ENCODE data around the gene TIMM23. TPM values are rescaled to one million over a fixed set of nuclear protein-coding genes. Genes with fewer than 3 reads are reported as not detected.

TIMM23 gene
- total RNA-seq, 1 experiment from 2014 or later = 142 TPM

DNA sequence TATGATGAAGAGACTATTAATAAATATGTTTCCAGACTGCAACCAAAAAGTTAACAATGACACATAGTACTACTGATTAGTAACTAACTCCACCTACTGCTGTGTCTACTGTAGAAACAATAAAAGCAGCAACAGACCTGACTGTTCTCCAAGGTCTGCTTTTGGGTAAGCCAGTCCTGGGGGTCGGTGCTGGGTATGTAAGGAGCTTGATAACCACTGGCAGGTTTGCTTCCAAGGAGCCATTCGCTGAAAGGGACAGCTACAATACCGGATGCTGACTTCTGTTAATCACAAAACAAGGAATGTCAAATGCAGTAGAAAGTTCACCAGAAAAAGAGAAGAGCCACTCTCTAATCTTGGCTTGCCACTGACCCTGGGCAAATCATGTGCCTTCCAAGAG, 40.5 kb downstream of the TIMM23 start:
- Mint-ChIP-seq H3K4me3 (ENCODE audit: unreplicated experiment) (no peak overlapping the region), H3K9me3 (ENCODE audit: unreplicated experiment) (no peaks in the 10 kb centered on the region), H3K4me1 (ENCODE audit: low read depth, unreplicated experiment) (peaks cover 7% of the 10 kb centered on the region), H3K36me3 (ENCODE audit: insufficient read depth, unreplicated experiment) (peaks cover 88% of the 10 kb centered on the region), H3K27ac (ENCODE audit: unreplicated experiment) (no peak overlapping the region), H3K27me3 (ENCODE audit: insufficient read depth, unreplicated experiment) (no peaks in the 10 kb centered on the region)
- Histone ChIP-seq H3K4me1 (peaks cover 11% of the 10 kb centered on the region; the same call in 1 of the 2 replicates), H3K27me3 (replicated peaks; ENCODE audit: control insufficient read depth, insufficient read depth, low read length) (no peaks in the 10 kb centered on the region), H3K9me3 (no peaks in the 10 kb centered on the region), H3K4me3 (ENCODE audit: low read depth, low read length) (no peak overlapping the region), H3K36me3 (ENCODE audit: control insufficient read depth, insufficient read depth, low read length) (0 out of 2 replicates have a peak, but pooled peaks cover 2% of the 10 kb centered on the region)
- no TSS peak for BruUV-seq (replicated peaks)
- ChIA-PET CTCF (no interaction called here), POLR2A (no interaction called here)
- intact Hi-C loops (cut with micrococcal nuclease; ENCODE audit: unreplicated experiment) = no loop called here
- TF ChIP-seq, protein P1, sequence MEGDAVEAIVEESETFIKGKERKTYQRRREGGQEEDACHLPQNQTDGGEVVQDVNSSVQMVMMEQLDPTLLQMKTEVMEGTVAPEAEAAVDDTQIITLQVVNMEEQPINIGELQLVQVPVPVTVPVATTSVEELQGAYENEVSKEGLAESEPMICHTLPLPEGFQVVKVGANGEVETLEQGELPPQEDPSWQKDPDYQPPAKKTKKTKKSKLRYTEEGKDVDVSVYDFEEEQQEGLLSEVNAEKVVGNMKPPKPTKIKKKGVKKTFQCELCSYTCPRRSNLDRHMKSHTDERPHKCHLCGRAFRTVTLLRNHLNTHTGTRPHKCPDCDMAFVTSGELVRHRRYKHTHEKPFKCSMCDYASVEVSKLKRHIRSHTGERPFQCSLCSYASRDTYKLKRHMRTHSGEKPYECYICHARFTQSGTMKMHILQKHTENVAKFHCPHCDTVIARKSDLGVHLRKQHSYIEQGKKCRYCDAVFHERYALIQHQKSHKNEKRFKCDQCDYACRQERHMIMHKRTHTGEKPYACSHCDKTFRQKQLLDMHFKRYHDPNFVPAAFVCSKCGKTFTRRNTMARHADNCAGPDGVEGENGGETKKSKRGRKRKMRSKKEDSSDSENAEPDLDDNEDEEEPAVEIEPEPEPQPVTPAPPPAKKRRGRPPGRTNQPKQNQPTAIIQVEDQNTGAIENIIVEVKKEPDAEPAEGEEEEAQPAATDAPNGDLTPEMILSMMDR (IDR thresholded peaks at IDR 0.05; ENCODE audit: insufficient read depth in 1 of 2, low read depth in 1 of 2, low read length in 1 of 2, severe bottlenecking in 1 of 2, unreplicated experiment in 1 of 2) = no peak
- DNase-seq = no peak

GRCh38 chr10:46014206-46014605, 41.9 kb downstream of the TIMM23 start:
- POLR2A ChIA-PET = interaction anchor here (1.5 kb wide), 1 partner anchor 9 kb away, joined by 6 read pairs; no protein-coding TSS in a partner anchor
- H3K27me3 Mint-ChIP-seq (ENCODE audit: insufficient read depth, unreplicated experiment) = no peaks in the 10 kb centered on the region
- peaks cover 18% of the 10 kb centered on the region for H3K4me1 Mint-ChIP-seq (ENCODE audit: low read depth, unreplicated experiment)
- DNase-seq = no peak
- H3K36me3 Mint-ChIP-seq (ENCODE audit: insufficient read depth, unreplicated experiment) = peaks cover 77% of the 10 kb centered on the region
- TF ChIP-seq, protein P1 (IDR thresholded peaks at IDR 0.05; ENCODE audit: insufficient read depth in 1 of 2, low read depth in 1 of 2, low read length in 1 of 2, severe bottlenecking in 1 of 2, unreplicated experiment in 1 of 2) = no peak
- no peaks in the 10 kb centered on the region for H3K9me3 ChIP-seq
- no peaks in the 10 kb centered on the region for H3K9me3 Mint-ChIP-seq (ENCODE audit: unreplicated experiment)
- H3K4me1 ChIP-seq = peaks cover 22% of the 10 kb centered on the region
- 0 out of 2 replicates have a peak, but pooled peaks cover under 1% of the 10 kb centered on the region for H3K36me3 ChIP-seq (ENCODE audit: control insufficient read depth, insufficient read depth, low read length)
- no TSS peak for BruUV-seq (replicated peaks)
- no peak overlapping the region for H3K4me3 ChIP-seq (ENCODE audit: low read depth, low read length)
- intact Hi-C loops (cut with micrococcal nuclease; ENCODE audit: unreplicated experiment) = no loop called here
- no peak overlapping the region for H3K4me3 Mint-ChIP-seq (ENCODE audit: unreplicated experiment)
- H3K27ac Mint-ChIP-seq (ENCODE audit: unreplicated experiment) = peak overlapping the region; percentile 72
- CTCF ChIA-PET = interaction anchor here (1.5 kb wide), 1 partner anchor 9 kb away, joined by 11 read pairs; no protein-coding TSS in a partner anchor
- no peaks in the 10 kb centered on the region for H3K27me3 ChIP-seq (replicated peaks; ENCODE audit: control insufficient read depth, insufficient read depth, low read length)

GRCh38 chr10:46014683-46015405, 42.6 kb downstream of the TIMM23 start:
- Histone ChIP-seq H3K36me3 (ENCODE audit: control insufficient read depth, insufficient read depth, low read length) (0 out of 2 replicates have a peak, but pooled peaks cover 1% of the 10 kb centered on the region), H3K4me3 (ENCODE audit: low read depth, low read length) (no peak overlapping the region), H3K27me3 (replicated peaks; ENCODE audit: control insufficient read depth, insufficient read depth, low read length) (no peaks in the 10 kb centered on the region), H3K4me1 (peaks cover 28% of the 10 kb centered on the region), H3K9me3 (no peaks in the 10 kb centered on the region)
- Mint-ChIP-seq H3K9me3 (ENCODE audit: unreplicated experiment) (no peaks in the 10 kb centered on the region), H3K27me3 (ENCODE audit: insufficient read depth, unreplicated experiment) (no peaks in the 10 kb centered on the region), H3K4me1 (ENCODE audit: low read depth, unreplicated experiment) (peaks cover 23% of the 10 kb centered on the region), H3K4me3 (ENCODE audit: unreplicated experiment) (no peak overlapping the region), H3K36me3 (ENCODE audit: insufficient read depth, unreplicated experiment) (peaks cover 77% of the 10 kb centered on the region), H3K27ac (ENCODE audit: unreplicated experiment) (peak overlapping the region; percentile 72)
- CTCF ChIA-PET = interaction anchor here (1.5 kb wide), 1 partner anchor 8 kb away, joined by 11 read pairs; no protein-coding TSS in a partner anchor
- POLR2A ChIA-PET = interaction anchor here (1.5 kb wide), 1 partner anchor 8 kb away, joined by 6 read pairs; no protein-coding TSS in a partner anchor
- peak; percentile 52 to 59 for DNase-seq
- intact Hi-C loops (cut with micrococcal nuclease; ENCODE audit: unreplicated experiment) = no loop called here
- TF ChIP-seq, protein P1 (IDR thresholded peaks at IDR 0.05; ENCODE audit: insufficient read depth in 1 of 2, low read depth in 1 of 2, low read length in 1 of 2, severe bottlenecking in 1 of 2, unreplicated experiment in 1 of 2) = no peak
- BruUV-seq (replicated peaks) = no TSS peak
